ENCODE measurements around the gene DMPK. TPM values are rescaled to one million over a fixed set of nuclear protein-coding genes. Genes with fewer than 3 reads are reported as not detected.
"Not testable (repeated sequence)": the region's sequence is repeated elsewhere in the genome, so short reads cannot be mapped to it uniquely, and the experiment has no call there.

Gene DMPK
- total and polyA plus RNA-seq, 2 experiments from 2014 or later: 25.2 to 46.0 TPM

DNA sequence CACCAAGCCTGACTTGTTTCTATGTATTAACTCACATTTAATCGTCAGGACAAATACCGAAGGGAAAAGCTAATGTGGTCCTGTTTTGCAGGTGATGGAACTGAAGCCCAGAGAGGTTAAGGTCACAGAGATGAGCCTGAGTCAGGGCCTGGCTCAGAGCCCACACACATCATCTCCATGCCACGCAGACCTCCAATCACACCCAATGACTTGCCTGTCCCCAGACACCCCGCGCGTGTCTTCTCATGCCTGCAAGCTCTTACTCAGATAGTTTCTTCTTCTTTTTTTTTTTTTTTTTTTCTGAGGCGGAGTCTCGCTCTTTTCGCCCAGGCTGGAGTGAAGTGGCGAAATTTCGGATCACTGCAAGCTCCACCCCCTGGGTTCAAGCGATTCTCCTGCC, 29.7 kb downstream of the DMPK start:
- H3K36me3 ChIP-seq (replicated peaks; ENCODE audit: insufficient read depth, low read depth): no peaks in the 10 kb centered on the region
- H3K9me2 ChIP-seq (replicated peaks; ENCODE audit: insufficient read depth): no peaks in the 10 kb centered on the region
- H3K4me3 ChIP-seq: no peak overlapping the region
- H4K20me1 ChIP-seq (ENCODE audit: insufficient read depth, poor library complexity, severe bottlenecking): no peaks in the 10 kb centered on the region
- no peaks in the 10 kb centered on the region for H3K27me3 ChIP-seq
- WGBS (ENCODE audit: low lambda C conversion rate, missing lambda C conversion rate): 98% methylated on average over 12 of the region's 12 CpGs
- no peak for TF ChIP-seq EZH2phosphoT487 (IDR thresholded peaks at IDR 0.05; ENCODE audit: low read depth, severe bottlenecking, unreplicated experiment)
- no peak for TF ChIP-seq EZH2 (IDR thresholded peaks at IDR 0.05; ENCODE audit: borderline replicate concordance)
- TF ChIP-seq, protein P1, sequence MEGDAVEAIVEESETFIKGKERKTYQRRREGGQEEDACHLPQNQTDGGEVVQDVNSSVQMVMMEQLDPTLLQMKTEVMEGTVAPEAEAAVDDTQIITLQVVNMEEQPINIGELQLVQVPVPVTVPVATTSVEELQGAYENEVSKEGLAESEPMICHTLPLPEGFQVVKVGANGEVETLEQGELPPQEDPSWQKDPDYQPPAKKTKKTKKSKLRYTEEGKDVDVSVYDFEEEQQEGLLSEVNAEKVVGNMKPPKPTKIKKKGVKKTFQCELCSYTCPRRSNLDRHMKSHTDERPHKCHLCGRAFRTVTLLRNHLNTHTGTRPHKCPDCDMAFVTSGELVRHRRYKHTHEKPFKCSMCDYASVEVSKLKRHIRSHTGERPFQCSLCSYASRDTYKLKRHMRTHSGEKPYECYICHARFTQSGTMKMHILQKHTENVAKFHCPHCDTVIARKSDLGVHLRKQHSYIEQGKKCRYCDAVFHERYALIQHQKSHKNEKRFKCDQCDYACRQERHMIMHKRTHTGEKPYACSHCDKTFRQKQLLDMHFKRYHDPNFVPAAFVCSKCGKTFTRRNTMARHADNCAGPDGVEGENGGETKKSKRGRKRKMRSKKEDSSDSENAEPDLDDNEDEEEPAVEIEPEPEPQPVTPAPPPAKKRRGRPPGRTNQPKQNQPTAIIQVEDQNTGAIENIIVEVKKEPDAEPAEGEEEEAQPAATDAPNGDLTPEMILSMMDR (IDR thresholded peaks at IDR 0.05; ENCODE audit: poor library complexity): no peak
- H3K9me3 ChIP-seq (ENCODE audit: low read depth): no peaks in the 10 kb centered on the region
- no peaks in the 10 kb centered on the region for H3K4me1 ChIP-seq (ENCODE audit: insufficient read depth)
- no peak for DNase-seq (ENCODE audit: low spot score)
- no peak overlapping the region for H3K27ac ChIP-seq
- no peaks in the 10 kb centered on the region for H3K79me2 ChIP-seq
- H3K4me2 ChIP-seq: no peak overlapping the region
- no peak overlapping the region for H2AFZ ChIP-seq

DNA sequence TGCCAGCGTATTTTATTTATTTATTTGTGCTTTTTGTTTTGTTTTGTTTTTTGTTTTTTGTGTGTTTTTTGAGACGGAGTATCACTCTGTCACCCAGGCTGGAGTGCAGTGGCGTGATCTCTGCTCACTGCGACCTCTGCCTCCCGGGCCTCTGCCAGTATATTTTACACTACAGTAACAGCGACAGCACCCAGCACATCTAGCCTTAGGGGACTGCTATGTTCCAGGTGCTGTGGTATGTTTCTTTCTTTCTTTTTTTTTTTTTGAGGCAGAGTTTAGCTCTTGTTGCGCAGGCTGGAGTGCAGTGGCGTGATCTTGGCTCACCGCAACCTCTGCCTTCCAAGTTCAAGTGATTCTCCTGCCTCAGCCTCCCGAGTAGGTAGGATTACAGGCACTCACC, 30.8 kb downstream of the DMPK start:
- H3K9me2 ChIP-seq (replicated peaks; ENCODE audit: insufficient read depth); H3K27ac ChIP-seq; H3K9me3 ChIP-seq (ENCODE audit: low read depth); H3K79me2 ChIP-seq; H4K20me1 ChIP-seq (ENCODE audit: insufficient read depth, poor library complexity, severe bottlenecking); H2AFZ ChIP-seq; H3K4me2 ChIP-seq; H3K36me3 ChIP-seq (replicated peaks; ENCODE audit: insufficient read depth, low read depth); H3K4me3 ChIP-seq; DNase-seq (ENCODE audit: low spot score); H3K4me1 ChIP-seq (ENCODE audit: insufficient read depth); H3K27me3 ChIP-seq: not testable (repeated sequence)
- 90% methylated on average over 10 of the region's 10 CpGs for WGBS (ENCODE audit: low lambda C conversion rate, missing lambda C conversion rate)

DNA sequence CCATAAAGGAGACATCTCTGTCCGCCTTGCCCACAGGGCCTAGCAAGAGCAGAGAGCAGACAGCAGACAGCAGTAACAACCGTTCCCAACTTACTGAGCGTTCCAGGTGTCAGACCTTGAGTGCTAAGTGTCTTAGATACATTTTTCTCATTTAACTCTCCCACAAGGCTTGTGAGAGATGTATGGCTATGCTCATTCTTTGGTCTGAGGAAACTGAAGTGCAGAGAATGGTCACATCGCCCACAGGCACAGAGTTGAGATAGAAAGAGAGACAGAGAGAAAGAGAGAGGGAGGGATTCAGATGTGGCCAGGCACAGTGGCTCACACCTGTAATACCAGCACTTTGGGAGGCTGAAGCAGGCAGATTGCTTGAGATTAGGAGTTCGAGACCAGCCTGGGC, 34.8 kb downstream of the DMPK start:
- no peaks in the 10 kb centered on the region for H3K4me1 ChIP-seq (ENCODE audit: insufficient read depth)
- H3K9me3 ChIP-seq (ENCODE audit: low read depth): no peaks in the 10 kb centered on the region
- no peak overlapping the region for H3K4me3 ChIP-seq
- H3K27ac ChIP-seq: no peak overlapping the region
- no peaks in the 10 kb centered on the region for H3K9me2 ChIP-seq (replicated peaks; ENCODE audit: insufficient read depth)
- no peak for DNase-seq (ENCODE audit: low spot score)
- H4K20me1 ChIP-seq (ENCODE audit: insufficient read depth, poor library complexity, severe bottlenecking): no peaks in the 10 kb centered on the region
- 86% methylated on average over 5 of the region's 5 CpGs for WGBS (ENCODE audit: low lambda C conversion rate, missing lambda C conversion rate)
- H3K36me3 ChIP-seq (replicated peaks; ENCODE audit: insufficient read depth, low read depth): no peaks in the 10 kb centered on the region
- H3K4me2 ChIP-seq: no peak overlapping the region
- H3K27me3 ChIP-seq: no peaks in the 10 kb centered on the region
- H2AFZ ChIP-seq: no peak overlapping the region
- TF ChIP-seq, protein P1 (IDR thresholded peaks at IDR 0.05; ENCODE audit: poor library complexity): no peak
- TF ChIP-seq EZH2phosphoT487 (IDR thresholded peaks at IDR 0.05; ENCODE audit: low read depth, severe bottlenecking, unreplicated experiment) (no peak), EZH2 (IDR thresholded peaks at IDR 0.05; ENCODE audit: borderline replicate concordance) (no peak)
- no peaks in the 10 kb centered on the region for H3K79me2 ChIP-seq

DNA sequence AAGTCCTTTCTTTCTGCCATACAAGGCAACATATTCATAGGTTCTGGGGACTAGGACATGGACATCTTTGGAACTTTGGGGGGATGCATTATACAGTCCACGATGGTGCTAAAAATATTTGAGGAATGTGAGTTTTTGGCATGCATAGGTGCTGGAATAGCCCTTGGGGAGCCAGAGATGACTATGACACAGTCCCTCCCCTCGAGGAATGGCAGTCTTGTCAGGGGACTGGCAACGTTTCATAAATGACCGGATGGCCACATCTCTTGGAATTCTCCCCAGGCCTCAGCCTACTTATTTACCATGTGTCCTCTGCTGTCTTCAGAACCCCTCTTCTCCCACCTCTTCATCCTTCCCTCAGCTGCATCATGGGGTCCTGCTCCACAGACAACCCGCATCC, 35.4 kb downstream of the DMPK start:
- Histone ChIP-seq H3K4me2 (no peak overlapping the region), H2AFZ (no peak overlapping the region), H3K36me3 (replicated peaks; ENCODE audit: insufficient read depth, low read depth) (no peaks in the 10 kb centered on the region), H3K79me2 (no peaks in the 10 kb centered on the region), H3K27me3 (no peaks in the 10 kb centered on the region), H3K9me2 (replicated peaks; ENCODE audit: insufficient read depth) (no peaks in the 10 kb centered on the region), H3K4me1 (ENCODE audit: insufficient read depth) (no peaks in the 10 kb centered on the region), H4K20me1 (ENCODE audit: insufficient read depth, poor library complexity, severe bottlenecking) (no peaks in the 10 kb centered on the region), H3K4me3 (no peak overlapping the region), H3K27ac (no peak overlapping the region), H3K9me3 (ENCODE audit: low read depth) (no peaks in the 10 kb centered on the region)
- WGBS (ENCODE audit: low lambda C conversion rate, missing lambda C conversion rate): 82% methylated on average over 5 of the region's 5 CpGs
- TF ChIP-seq EZH2phosphoT487 (IDR thresholded peaks at IDR 0.05; ENCODE audit: low read depth, severe bottlenecking, unreplicated experiment) (no peak), EZH2 (IDR thresholded peaks at IDR 0.05; ENCODE audit: borderline replicate concordance) (no peak)
- TF ChIP-seq, protein P1 (IDR thresholded peaks at IDR 0.05; ENCODE audit: poor library complexity): no peak
- no peak for DNase-seq (ENCODE audit: low spot score)
